HG03097 (cell line): ENCODE results near the gene INMT.

Experiments
- ATAC-seq: cut with Tn5 transposase; IDR thresholded peaks from one replicate; pipeline ENCODE4 v1.9.1; 2021; ENCODE audit not compliant: unreplicated experiment, low FRiP score

The INMT gene

GRCh38 chr7:30750683-30751650 lies 968 bp upstream of the INMT start:
- ATAC-seq, result no peak

GRCh38 chr7:30752484-30752883 lies 549 bp downstream of the INMT start:
- no peak for ATAC-seq

DNA sequence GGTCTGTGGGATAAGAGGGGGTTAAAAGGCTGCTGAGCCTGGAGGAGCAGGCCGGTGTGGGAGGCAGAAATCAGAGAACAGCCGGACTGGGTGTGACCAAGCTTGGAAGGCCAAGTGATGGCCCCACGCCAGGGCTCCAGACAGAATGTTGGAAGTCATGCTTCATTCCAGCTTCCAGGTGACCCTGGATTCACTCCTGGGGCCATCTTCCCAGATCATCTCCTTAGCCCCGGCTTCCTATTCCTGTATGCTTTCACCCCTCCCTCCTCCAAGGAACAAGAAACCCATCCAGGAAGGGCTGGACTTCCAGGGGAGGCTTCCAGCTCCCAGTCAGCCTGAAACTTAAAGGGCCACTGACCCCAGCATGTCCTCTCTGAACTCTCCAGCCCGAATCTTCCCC lies 1.0 kb downstream of the INMT start:
- ATAC-seq, result no peak

- ATAC-seq, result no peak
Measured at GRCh38 chr7:30754315-30754877, 2.5 kb downstream of the INMT start.

GRCh38 chr7:30755384-30756154 lies 3.6 kb downstream of the INMT start:
- no peak for ATAC-seq

- no peak for ATAC-seq
Measured at GRCh38 chr7:30757342-30757692, 5.4 kb downstream of the INMT start.

DNA sequence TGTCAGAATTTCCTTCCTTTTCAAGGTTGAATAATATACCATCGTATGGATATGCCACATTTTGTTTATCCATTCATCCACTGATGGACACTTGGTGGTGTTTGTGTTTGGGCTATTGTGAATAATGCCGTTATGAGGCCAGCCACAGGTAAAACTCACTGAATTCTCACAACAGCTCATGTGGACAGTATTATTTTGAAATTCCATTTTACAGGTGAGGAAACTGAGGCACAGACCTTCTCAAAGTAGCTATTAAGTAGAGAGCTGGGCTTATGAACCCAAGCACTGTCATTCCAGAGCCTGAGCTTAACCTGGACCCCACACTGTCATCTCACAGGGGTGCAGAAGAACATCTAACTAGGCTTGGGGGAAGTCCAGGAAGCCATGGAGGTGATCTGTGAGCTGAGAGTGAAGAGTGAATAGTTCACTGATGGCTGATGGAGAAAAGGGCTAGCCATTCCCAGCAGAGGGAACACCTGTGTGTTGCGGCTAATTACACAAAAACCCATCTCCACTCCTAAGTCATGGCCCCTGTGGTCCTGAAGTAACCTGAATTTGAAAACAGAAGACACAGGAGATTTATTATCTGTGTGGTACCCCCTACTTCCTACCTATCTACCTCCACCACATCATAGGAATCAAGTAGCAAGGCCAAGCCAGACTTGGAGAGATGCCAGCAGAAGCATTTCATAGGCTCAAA lies 8.7 kb downstream of the INMT start:
- no peak for ATAC-seq

DNA sequence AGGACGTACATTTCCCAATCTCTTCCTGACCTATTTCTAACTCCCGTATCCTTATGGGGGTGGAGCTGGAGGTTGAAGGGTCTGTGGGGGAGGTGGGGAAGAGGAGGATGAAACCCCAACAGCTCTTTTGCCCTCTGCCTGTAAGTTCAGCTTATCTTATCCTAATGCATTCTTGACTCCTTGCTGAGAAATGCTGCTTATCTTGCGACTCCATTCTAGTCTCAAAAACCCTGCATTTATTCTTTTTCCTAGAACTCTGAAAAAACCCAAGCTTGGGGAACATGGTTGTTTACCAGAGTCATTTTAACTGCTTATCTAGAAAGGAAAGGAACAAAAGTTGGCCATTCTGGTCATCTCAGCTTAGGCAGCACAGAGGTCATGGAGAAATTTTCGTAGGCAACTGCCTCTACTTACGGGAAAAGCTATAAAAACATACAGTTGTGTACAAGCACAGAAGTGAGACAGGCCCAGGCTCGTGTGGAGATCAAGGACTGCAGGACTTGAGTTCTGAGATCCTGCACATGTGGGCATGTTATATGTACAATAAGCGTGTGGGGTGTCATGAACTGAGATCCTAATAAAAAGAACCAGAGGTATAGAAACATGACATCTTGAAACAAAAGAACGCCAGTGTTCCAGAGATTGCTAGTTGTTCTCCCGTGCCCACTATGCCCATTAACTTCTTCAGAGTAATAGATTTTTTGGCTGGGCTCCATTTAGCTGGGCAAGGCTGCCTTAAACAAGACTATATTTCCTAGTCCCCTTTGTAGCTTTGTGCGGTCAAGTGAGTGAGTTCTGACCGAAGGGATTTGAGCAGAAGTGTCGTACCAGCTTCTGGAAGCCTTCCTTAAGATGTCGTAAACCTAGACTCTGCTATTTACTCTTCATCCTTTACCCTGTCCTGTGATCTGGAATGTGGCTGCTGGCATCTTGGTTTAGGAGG lies 9.6 kb downstream of the INMT start:
- ATAC-seq, result no peak

GRCh38 chr7:30764030-30764975 lies 12.4 kb downstream of the INMT start:
- ATAC-seq, result no peak

GRCh38 chr7:30765408-30765807 lies 13.5 kb downstream of the INMT start:
- no peak for ATAC-seq

DNA sequence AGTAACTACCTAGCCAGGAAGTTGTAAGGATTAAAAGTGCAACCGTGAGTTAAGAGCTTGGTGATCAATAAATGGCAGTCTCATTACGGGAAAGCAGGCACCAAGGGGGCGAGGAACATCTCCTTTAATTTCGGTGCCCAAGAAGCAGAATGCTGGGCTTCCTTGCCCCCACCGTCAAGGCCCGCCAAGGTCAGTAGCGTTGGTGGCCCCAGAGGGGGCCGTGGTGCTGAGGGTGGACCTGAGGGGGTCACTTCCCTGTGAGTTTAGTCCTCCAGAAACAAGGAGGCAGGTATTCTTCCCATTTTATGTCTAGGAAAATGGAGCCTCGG lies 18.9 kb downstream of the INMT start:
- ATAC-seq, result no peak

DNA sequence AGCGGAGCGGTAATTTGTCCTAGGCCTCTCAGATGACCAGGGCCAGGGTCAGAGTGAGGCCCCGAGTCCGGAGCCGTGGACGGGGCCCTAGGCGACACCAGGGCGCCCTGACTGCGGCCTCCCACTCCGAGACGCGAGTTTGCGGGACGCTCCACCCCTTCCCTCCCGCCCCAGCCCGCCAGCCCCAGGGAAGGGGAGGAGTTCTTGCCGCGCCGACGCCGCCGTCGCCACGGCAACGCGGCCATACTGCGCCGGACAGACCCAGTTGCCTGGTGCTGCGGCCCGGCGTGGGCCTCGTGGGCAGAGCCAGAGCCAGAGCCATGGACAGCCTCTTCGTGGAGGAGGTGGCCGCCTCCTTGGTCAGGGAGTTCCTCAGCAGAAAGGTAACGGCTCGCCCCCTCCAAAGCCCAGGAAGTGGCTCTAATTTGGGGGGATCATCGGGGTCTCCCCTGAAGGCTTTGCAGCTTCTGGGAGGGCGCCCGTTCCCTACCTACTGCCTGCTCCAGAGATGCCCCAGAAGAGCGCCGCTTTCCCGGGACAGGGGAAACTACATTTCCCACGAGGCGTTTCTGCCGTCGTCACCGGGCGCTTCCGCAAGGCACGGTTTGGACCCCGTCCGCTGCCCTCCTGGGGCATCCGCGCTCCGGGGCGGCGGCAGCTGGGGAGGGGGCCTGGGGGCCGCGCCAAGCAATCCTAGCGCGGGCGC lies 19.4 kb downstream of the INMT start, which contains the start of gene MINDY4:
MINDY4 (plus strand) TSS at position 244 of the 706 bp plus-strand sequence; CDS start at position 321, 77 bp downstream.
- ATAC-seq, result peak; percentile 72

GRCh38 chr7:30771880-30772425 lies 20.0 kb downstream of the INMT start:
- ATAC-seq, result no peak

- no peak for ATAC-seq
Measured at GRCh38 chr7:30772984-30773383, 21.0 kb downstream of the INMT start.

DNA sequence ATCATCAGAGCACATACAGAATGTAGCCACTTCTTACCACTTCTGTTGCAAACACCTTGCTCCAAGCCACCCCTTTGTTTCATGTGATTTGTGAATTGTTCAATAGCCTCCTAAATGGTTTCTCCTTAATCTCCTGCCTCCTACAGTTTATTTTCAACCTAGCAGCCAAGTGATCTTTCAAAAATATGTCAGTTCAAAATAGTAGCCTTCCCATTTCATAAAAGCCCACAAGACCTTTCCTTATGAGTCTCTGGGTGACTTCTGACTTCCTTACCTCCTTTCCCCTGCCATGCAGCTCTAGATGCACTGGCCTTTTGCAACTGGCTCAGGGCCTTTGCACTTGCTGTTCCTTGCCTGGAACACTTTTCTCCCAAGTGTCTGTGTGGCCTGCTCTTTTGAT lies 24.1 kb downstream of the INMT start:
- ATAC-seq, result no peak

DNA sequence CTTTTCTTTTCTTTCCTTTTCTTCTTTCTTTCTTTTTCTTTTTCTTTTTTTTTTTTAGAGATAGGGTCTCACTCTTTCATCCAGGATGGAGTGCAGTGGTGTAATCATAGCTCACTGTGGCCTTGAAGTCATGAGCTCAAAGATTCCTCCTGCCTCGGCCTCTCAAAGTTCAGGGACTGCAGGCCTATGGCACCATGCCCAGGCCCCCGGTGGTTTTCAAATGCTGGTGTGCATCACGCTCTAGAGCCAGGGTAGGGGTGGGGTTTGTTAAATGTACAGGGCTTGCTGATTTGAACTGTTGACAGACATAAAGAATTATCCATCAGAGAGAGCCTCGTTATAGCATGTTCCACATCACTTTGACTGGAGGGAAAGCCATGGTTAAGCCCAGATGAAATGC lies 25.0 kb downstream of the INMT start:
- no peak for ATAC-seq

DNA sequence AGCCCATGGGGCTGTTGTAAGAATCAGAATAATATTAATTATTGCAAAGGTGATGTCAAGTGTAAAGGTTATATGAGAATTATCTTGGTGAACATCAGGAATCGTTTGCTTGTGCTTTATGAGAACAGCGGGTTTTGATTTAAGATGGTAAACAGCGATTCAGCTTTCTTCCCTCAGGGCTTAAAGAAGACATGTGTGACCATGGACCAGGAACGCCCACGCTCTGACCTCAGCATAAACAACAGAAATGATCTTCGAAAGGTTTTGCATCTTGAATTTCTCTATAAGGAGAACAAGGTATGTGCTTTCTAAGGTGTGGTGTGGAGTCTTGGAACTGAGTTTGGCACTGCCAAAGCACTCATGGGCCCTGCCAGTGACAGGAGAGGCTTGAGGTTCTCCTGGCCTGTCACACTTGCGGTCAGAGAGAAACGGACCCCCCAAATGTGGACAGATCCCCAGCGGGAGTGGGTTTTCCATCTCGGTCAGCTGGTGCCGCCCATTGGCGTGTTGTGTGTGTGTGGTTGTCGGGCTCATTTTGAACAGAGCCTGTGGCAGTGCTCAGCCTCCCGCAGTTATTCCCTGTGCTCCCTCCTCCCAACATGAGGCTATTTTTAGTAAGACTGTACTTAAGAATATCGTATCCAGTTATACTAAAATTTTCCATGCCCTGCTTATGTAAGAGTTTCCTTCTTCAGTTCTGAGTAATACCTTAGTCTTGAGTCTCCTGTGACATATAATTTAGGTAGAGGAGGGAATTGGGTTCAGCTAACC lies 26.5 kb downstream of the INMT start:
- ATAC-seq, result no peak
